HepG2 (cell line): ENCODE data around the gene RNF40. TPM values are rescaled to one million over a fixed set of nuclear protein-coding genes. Genes with fewer than 3 reads are reported as not detected.

Source experiments
- HES4 ChIP-seq: sonication (generic); formaldehyde crosslinking; IDR thresholded peaks from 2 replicates; pipeline ENCODE4 v1.9.0; 2021; ENCODE audit warnings: mild to moderate bottlenecking, missing genetic modification reagents, borderline replicate concordance
- MAFF ChIP-seq: IDR thresholded peaks from 2 replicates; pipeline ENCODE4 v1.6.1; 2011; ENCODE audit warnings: low read depth, low read length, improper control_type of control experiment
- NR2F2 ChIP-seq: IDR thresholded peaks from 2 replicates; pipeline ENCODE4 v1.6.1; 2012; ENCODE audit warnings: low read depth, inconsistent platforms, borderline replicate concordance
- SALL2 ChIP-seq: sonication (generic); formaldehyde crosslinking; IDR thresholded peaks from 2 replicates; pipeline ENCODE4 v1.8.1; 2023; ENCODE audit warnings: mild to moderate bottlenecking, missing genetic modification reagents, inconsistent platforms
- SSRP1 ChIP-seq: IDR thresholded peaks from 2 replicates; pipeline ENCODE4 v1.6.1; 2016; ENCODE audit warnings: control low read depth
- TCF12 ChIP-seq, 2 experiments: fragments of 450-650 bp in 1 of 2; sonication (generic) in 1 of 2; formaldehyde crosslinking in 1 of 2; IDR thresholded peaks; 2 replicates each; pipeline versions ENCODE4 v1.6.1 to v1.8.0; 2017 to 2022; ENCODE audit warnings: antibody characterized with exemption in 1 of 2, mild to moderate bottlenecking in 1 of 2, missing genetic modification reagents in 1 of 2, moderate library complexity in 1 of 2
- TERF1 ChIP-seq: sonication (generic); formaldehyde crosslinking; IDR thresholded peaks from 2 replicates; pipeline ENCODE4 v1.8.0; 2022; ENCODE audit warnings: mild to moderate bottlenecking, missing genetic modification reagents, moderate library complexity
- TP53 ChIP-seq: sonication (generic); formaldehyde crosslinking; conservative IDR thresholded peaks from 2 replicates; pipeline ENCODE4 v1.4.0; 2020; ENCODE audit warnings: missing genetic modification reagents
- ZNF318 ChIP-seq: sonication (generic); formaldehyde crosslinking; IDR thresholded peaks from 2 replicates; pipeline ENCODE4 v1.4.0; 2020; ENCODE audit warnings: mild to moderate bottlenecking, missing genetic modification reagents
- ZNF367 ChIP-seq: sonication (generic); formaldehyde crosslinking; IDR thresholded peaks from 2 replicates; pipeline ENCODE4 v1.4.0; 2020; ENCODE audit warnings: missing genetic modification reagents, borderline replicate concordance
- ZNF577 ChIP-seq: sonication (generic); formaldehyde crosslinking; IDR thresholded peaks from 2 replicates; pipeline ENCODE4 v1.4.0; 2020; ENCODE audit warnings: mild to moderate bottlenecking, low read depth, missing genetic modification reagents, borderline replicate concordance
- ZNF597 ChIP-seq: sonication (generic); formaldehyde crosslinking; IDR thresholded peaks from 2 replicates; pipeline ENCODE4 v1.5.0; 2020; ENCODE audit warnings: missing genetic modification reagents
- ZSCAN20 ChIP-seq: sonication (generic); formaldehyde crosslinking; IDR thresholded peaks from 2 replicates; pipeline ENCODE4 v1.4.0; 2020; ENCODE audit warnings: missing genetic modification reagents, mild to moderate bottlenecking, borderline replicate concordance
- polyA plus RNA-seq, 8 experiments: library from polyadenylated mRNA; depleted of rRNA in 3 of 8; stranded (reverse) in 7 of 8; unstranded in 1 of 8; fragments of >200 nt; fragmentation: Illumina TruSeq in 4 of 8; extraction: Trizol in 4 of 8; gene quantifications; 2 replicates each; pipeline versions ENCODE4 v1.2.1 to v1.2.3, GENCODE V29; 2011 to 2016; ENCODE audit warnings: low read depth in 4 of 8, missing spikeins in 1 of 8, mixed read lengths in 1 of 8; ENCODE audit not compliant: insufficient read depth in 1 of 8
- total RNA-seq, 5 experiments: library from RNA; depleted of rRNA; stranded (reverse); fragments of >200 nt; fragmentation: Illumina TruSeq; extraction: Trizol; gene quantifications; 2 replicates each; pipeline ENCODE4 v1.2.3, GENCODE V29; 2016; ENCODE audit warnings: low read depth in 1 of 5
- TF ChIP-seq, protein P1 (sequence below): IDR thresholded peaks from 2 replicates; pipeline ENCODE4 v1.6.1; 2018; ENCODE audit warnings: missing genetic modification reagents, mild to moderate bottlenecking, missing compliant biosample characterization
- TF ChIP-seq, protein P2 (sequence below): sonication (generic); formaldehyde crosslinking; IDR thresholded peaks from 2 replicates; pipeline ENCODE4 v1.5.0; 2020; ENCODE audit warnings: missing genetic modification reagents

Gene RNF40
- total and polyA plus RNA-seq, 2 of the 13 experiments (the other 11 are each of a cell fraction or from before 2014, with no cell fraction given) = 84.0 to 85.6 TPM

- no peak; the same call in none of the 2 replicates for TF ChIP-seq ZNF367 (CRISPR knock-in tag)
- no peak; the same call in 1 of the 2 replicates for TF ChIP-seq ZNF577
- TF ChIP-seq SALL2 (CRISPR knock-in tag) = peak; percentile 99
- TF ChIP-seq ZSCAN20 (CRISPR knock-in tag) = peak; percentile 93; the same call in 1 of the 2 replicates
- peak; percentile 86 for TF ChIP-seq TP53 (CRISPR knock-in tag)
- TF ChIP-seq, protein P1, sequence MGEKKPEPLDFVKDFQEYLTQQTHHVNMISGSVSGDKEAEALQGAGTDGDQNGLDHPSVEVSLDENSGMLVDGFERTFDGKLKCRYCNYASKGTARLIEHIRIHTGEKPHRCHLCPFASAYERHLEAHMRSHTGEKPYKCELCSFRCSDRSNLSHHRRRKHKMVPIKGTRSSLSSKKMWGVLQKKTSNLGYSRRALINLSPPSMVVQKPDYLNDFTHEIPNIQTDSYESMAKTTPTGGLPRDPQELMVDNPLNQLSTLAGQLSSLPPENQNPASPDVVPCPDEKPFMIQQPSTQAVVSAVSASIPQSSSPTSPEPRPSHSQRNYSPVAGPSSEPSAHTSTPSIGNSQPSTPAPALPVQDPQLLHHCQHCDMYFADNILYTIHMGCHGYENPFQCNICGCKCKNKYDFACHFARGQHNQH (CRISPR knock-in tag) = peak; percentile 94
- peak; percentile 26; the same call in 1 of the 2 replicates for TF ChIP-seq NR2F2
- no peak for TF ChIP-seq TERF1 (CRISPR knock-in tag)
- no peak for TF ChIP-seq TCF12 (IDR thresholded peaks at IDR 0.05)
- peak; percentile 68; the same call in 1 of the 2 replicates for TF ChIP-seq TCF12 (CRISPR knock-in tag; IDR thresholded peaks at IDR 0.05)
- TF ChIP-seq, protein P2, sequence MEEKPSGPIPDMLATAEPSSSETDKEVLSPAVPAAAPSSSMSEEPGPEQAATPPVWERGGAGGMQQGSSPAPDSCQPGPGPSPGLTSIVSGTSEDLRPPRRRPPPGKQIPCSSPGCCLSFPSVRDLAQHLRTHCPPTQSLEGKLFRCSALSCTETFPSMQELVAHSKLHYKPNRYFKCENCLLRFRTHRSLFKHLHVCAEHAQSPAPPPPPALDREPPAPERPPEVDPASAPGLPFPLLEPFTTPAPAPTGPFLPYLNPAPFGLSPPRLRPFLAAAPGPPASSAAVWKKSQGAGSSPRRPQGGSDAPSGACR = no peak
- TF ChIP-seq SSRP1 (CRISPR knock-in tag) = no peak
- no peak for TF ChIP-seq ZNF318 (CRISPR knock-in tag)
- no peak for TF ChIP-seq MAFF
- 0 out of 2 replicates have a peak, but pooled peaks have one; percentile 12 for TF ChIP-seq ZNF597 (CRISPR knock-in tag)
- TF ChIP-seq HES4 (CRISPR knock-in tag) = no peak; the same call in 1 of the 2 replicates
Observed at GRCh38 chr16:30805370-30806169, 43.4 kb downstream of the RNF40 start (continued).
